GM23338 (cell line): Measurements from ENCODE around the gene ARRDC4.

Source experiments
- CREB1 ChIP-seq: fragments of 250-450 bp; sonication (Bioruptor Pico); IDR thresholded peaks from 2 replicates; pipeline ENCODE4 v1.5.0; 2020; ENCODE audit warnings: low read depth, mild to moderate bottlenecking, moderate library complexity
- CTCF ChIP-seq, 2 experiments: fragments of 200-600 bp in 1 of 2; sonication (generic) in 1 of 2; conservative IDR thresholded peaks; 2 replicates each; pipeline versions ENCODE4 v1.5.1 to v1.6.1; 2016 to 2017; ENCODE audit warnings: antibody characterized with exemption in 2 of 2, low read depth in 2 of 2, mild to moderate bottlenecking in 2 of 2, moderate library complexity in 1 of 2
- EZH2 ChIP-seq: fragments of 200-600 bp; sonication (generic); IDR thresholded peaks from one replicate; pipeline ENCODE4 v1.8.0; 2017; ENCODE audit warnings: antibody characterized with exemption, mild to moderate bottlenecking, low read depth; ENCODE audit not compliant: unreplicated experiment
- EZH2phosphoT487 ChIP-seq: fragments of 200-600 bp; sonication (generic); IDR thresholded peaks from one replicate; pipeline ENCODE4 v1.8.1; 2018; ENCODE audit warnings: antibody characterized with exemption; ENCODE audit not compliant: unreplicated experiment
- NANOG ChIP-seq: IDR thresholded peaks from 2 replicates; pipeline ENCODE4 v1.6.1; 2016; ENCODE audit warnings: antibody characterized with exemption, borderline replicate concordance
- POLR2AphosphoS5 ChIP-seq: IDR thresholded peaks from 2 replicates; pipeline ENCODE4 v1.6.1; 2016; ENCODE audit warnings: antibody characterized with exemption, low read depth
- REST ChIP-seq: IDR thresholded peaks from one replicate; pipeline ENCODE4 v1.6.1; 2018; ENCODE audit warnings: antibody characterized with exemption; ENCODE audit not compliant: unreplicated experiment

- TF ChIP-seq CREB1, result no peak
- no peak for TF ChIP-seq CTCF (conservative IDR thresholded peaks at IDR 0.05; ENCODE audit: low read depth in 2 of 2)
- no peak for TF ChIP-seq POLR2AphosphoS5
- TF ChIP-seq NANOG, result no peak
- TF ChIP-seq REST, result no peak
- TF ChIP-seq EZH2phosphoT487, result no peak
- no peak for TF ChIP-seq EZH2
Measured at GRCh38 chr15:97947465-97948260, 12.8 kb upstream of the ARRDC4 start.
